GOT3 (cell line): ENCODE measurements around the gene BCL2A1.
"Not testable (repeated sequence)": the region's sequence is repeated elsewhere in the genome, so short reads cannot be mapped to it uniquely, and the experiment has no call there.

Experiments
- DNase-seq: peaks from one replicate; lab custom pipeline; 2025; ENCODE audit warnings: mixed read lengths; lab: John Stamatoyannopoulos, UW

The BCL2A1 gene

DNA sequence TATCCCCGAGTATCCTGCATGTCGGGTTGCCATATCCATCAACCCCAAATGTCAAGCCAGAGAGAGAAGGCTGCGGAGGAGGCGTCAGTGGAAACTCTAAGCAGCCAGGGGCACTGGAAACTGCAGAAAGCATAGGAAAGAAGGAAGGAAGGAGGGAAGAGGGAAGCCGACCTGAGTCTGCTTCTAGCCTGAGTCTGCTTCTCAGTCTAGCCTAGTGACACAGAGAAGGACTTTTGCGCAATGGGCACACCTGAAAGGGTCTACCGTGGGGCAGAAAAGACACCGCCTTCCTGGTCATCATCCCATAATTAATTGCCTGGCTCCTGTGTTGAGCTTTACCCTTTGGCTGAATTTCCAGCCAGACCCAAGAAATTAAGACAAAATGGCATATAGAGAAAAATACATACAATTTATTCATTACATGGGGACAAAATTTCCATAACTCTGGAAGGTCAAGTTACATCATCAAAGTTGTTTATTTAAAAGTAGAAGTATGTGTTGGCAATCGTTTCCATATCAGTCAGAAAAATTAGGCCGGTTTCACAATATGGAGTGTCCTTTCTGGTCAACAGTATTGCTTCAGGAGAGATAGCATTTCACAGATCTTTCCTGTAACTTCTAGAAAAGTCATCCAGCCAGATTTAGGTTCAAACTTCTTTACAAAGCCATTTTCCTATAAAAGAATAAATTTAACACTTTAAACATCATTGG, 10.3 kb downstream of the BCL2A1 start:
- DNase-seq, result no peak

DNA sequence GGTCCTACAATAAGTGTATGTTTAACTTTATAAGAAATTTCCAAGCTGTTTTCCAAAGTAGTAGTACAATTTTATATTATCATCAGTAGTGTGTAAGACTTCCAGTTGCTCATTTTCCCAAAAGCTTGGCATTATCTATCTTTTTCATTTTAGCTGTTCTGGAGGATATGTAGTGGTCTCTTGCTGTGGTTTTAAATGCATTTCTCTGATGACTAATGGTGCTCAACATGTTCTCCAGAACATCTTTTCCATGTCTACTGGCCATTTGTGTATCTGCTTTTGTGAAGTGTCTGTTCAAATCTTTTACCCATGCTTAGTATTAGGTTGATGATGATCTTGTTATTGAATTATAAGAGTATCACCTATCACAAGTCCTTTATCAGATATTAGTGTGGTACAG, 13.3 kb downstream of the BCL2A1 start:
- DNase-seq, result no peak

DNA sequence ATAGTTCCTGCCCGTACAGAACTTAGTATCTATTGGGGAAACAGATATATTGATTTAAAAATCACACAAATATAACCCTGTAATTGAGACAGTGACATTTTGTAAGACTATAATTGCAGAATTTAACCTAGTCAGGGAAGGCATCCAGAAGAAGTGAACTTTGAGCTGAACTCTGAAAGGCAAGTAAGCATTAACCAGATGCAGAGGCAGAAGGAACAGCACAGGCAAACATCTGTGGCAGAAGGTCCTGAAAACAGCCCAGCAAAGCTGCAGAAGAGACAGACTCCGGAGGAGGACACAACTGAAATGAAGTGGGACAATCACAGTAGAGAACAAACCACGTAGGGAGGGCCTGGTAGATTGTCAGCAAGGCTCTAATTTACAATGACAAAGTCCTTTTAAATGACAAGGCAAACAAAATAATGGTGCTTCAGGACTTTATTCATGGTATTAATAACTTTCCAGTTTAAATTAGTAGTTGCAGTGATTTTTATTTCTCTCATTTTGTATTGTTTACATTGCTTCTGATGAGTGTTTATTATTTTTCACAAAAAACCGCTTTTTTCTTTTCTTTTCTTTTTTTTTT, 14.5 kb downstream of the BCL2A1 start:
- DNase-seq, result no peak

DNA sequence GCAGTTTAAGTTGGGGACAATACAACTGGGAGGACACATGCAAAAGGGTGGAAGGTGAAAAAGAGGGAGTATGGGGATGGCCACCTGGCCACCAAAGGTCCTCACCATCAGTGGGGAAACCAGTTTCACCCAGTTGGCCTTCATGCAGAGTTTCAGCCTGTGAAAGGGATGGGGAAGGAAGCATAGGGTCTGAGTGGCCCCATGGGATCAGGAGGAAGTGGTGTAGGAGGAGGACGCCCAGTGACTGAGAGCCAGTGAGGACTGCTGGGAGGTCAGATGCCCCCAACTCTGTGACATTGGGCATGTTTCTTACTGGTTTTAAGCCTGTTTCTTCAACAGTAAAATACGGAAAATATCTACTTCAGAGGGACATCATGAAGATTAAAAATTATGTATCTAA, 16.3 kb downstream of the BCL2A1 start:
- no peak for DNase-seq

DNA sequence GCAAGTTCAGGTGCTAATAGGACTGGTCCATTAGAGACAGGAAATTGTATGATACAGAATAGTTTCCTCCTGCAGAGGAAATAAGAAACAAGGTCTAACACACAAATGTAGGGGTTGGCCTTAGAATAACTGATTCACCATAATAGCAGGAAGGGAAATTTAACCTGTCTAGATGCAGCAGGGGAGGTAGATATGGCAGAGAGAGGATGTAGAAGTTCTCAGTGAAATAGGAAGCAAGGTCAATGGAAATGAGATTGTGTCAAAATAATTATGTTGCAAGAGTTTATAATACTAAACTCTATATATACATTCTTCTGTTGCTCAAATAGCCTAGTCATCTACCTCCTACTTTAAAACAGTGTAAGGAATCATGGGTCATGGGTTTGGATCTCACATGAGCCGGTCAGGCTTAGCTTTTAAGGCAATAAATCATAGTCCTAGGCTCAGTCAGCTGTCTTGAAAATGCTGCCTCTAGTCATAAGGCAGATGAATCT, 17.0 kb downstream of the BCL2A1 start:
- DNase-seq, result no peak

DNA sequence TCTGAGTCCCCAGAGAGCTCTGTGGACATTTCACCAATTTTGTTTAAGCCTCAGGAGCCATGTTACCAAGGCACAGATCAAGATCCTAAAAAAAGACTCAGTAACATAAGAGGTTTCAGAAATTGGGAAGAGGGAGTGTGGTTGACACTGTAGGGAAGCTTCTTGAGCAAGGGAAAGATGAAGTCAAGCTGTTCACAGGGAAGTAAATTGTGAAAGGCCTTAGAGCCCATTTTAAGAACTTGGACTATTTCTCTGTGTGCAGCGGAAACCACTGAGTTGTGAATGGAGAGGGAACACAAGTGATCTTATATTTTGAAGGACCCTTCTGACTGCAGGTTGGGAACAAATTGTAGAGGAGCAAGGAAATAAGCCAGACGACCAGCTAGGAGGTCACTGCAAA, 18.7 kb downstream of the BCL2A1 start:
- DNase-seq, result no peak

DNA sequence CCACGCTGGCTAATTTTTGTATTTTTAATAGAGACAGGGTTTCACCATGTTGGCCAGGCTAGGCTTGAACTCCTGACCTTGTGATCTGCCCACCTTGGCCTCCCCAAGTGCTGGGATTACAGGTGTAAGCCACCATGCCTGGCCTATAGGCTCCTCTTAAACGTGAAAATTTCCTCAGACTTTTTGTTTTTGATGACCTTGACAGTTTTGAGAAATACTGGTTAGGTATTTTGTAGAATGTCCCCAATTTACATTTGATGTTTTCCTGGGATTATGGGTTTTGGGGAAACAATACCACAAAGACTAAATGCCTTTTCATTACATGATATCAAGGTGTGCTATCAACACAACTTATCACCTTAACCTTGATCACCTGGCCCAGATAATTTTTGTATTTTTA, 20.7 kb downstream of the BCL2A1 start:
- DNase-seq, result no peak

DNA sequence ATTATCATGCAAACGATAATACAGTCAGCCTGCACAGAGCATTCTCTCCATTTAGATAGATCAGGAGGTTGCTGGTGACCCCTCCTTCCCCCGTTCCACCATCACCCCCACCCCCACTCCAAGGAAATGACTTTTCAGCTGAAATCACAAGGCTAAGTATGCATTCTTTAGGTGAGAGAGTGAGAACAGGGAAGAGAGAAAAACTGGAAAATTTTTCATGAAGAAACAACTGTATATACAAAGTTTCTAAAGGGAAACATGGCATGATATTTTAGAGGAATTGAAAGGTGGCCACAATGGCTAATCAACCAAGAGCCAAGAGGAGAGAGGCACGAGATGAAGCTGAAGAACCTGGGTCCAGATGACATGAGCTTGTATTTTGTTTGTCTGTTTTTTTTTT, 22.2 kb downstream of the BCL2A1 start:
- no peak for DNase-seq

DNA sequence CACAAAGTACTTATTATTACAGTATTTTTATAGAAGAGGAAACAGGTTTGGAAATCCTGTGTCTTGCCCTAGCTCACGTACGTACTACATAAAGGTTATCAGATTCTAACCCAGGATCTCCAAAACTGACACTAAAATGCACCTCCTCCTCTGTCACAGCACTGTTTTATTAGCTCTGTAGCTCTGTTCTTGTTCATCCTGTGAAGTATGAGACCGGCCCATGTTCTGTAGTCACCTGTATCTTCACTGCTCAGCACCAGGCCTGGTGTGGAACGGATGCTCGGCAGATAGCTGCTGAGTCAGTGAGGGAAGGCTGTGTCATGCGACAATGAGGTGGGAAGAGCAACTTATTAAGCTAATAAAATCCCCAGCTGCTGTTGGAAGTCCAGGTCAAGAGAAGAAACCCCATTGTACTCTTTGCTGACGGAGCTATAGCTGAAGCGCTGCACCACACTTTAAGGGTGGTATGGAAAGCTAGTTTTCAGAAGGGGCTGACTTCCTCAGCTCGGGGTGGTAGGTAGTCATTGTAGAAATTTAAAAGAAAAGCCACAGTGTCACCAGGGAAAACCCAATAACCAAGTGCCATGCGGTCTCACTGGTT, 22.8 kb downstream of the BCL2A1 start:
- DNase-seq, result no peak

DNA sequence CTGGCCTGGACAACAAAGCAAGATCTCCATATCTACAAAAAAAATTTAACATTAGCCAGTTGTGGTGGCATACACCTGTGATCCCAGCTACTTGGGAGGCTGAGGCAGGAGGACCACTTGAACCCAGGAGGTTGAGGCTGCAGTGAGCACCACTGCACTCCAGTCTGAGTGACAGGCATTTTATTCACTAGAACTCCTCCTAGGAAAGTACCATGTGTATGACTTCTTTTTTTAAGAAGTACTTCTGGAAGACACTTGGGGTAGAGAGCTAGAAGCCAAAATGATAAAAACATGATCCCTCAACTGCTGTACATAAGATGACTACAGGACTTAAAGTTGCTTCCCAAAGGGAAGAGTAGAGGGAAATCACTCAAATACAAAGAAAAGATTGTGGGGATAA, 24.0 kb downstream of the BCL2A1 start:
- no peak for DNase-seq

DNA sequence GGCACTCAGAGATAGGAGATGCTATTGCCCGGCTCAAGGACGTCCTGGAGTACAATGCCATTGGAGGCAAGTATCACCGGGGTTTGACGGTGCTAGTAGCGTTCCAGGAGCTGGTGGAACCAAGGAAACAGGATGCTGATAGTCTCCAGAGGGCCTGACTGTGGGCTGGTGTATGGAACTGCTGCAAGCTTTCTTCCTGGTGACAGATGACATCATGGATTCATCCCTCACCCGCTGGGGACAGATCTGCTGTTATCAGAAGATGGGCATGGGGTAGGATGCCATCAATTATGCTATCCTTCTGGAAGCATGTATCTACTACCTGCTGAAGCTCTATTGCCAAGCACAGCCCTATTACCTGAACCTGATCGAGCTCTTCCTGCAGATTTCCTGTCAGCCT, 26.4 kb downstream of the BCL2A1 start:
- no peak for DNase-seq

DNA sequence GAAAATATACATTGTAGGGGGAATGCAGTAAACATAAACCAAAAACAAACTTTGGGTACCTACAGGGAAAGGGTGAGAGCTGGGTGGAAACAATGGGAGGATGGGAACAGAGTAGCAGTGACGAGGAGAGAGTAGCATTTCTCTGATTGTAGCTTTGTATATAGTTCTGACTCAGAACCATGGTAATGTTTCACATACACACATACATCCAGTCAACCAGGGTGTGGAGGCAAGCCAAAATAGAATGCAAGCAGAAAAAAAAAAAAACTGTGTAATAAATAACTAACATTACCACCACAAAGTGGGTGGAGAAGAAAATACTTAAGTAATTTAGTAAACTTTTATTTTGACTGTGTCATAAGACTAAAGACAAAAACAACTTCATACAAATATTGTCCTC, 27.2 kb downstream of the BCL2A1 start:
- no peak for DNase-seq

DNA sequence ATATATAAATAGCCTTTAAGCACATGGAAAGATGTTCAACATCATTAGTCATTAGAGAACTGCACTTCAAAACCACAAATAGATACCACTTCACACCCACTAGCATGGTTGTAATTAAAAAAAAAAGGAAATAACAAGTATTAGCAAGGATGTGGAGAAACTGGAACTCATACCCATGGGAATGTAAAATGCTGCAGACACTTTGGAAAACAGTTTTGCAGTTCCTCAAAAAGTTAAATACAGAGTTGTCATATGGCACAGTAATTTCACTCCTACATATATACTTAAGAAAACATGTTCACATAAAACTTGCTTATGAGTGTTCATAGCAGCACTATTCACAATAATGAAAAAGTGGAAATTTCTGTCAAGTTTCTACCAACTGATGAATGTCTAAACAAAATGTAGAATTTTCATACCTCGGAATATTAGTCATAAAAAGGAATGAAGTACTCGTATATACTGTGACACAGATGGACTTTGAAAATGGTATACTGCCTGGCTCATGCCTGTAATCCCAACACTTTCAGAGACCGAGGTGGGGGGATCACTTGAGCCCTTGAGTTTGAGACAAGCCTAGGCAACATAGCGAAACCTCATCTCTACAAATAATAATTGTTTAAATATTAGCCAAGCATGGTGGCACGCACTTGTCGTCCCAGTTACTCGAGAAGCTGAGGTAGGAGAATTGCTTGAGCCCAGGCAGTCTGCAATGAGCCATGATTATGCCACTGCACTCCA, 28.1 kb downstream of the BCL2A1 start:
- no peak for DNase-seq

DNA sequence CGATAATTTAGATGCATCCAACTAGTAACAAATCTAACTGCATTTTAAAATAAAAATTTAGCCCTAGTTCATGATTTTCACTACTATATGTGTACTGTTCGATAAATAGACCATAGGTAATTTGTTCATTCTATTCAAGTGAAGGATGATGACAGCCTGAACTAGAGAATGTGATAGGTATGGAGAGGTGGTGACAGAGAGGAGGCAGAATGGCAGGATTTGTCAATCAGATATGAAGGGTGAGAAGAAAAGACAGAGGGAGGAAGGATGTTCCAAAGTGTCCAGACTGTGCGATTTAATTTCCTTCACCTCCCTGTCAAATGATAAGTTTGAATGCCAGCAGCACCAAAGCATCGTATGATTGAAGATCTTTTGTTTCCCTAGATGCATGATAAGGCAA, 31.6 kb downstream of the BCL2A1 start:
- no peak for DNase-seq

DNA sequence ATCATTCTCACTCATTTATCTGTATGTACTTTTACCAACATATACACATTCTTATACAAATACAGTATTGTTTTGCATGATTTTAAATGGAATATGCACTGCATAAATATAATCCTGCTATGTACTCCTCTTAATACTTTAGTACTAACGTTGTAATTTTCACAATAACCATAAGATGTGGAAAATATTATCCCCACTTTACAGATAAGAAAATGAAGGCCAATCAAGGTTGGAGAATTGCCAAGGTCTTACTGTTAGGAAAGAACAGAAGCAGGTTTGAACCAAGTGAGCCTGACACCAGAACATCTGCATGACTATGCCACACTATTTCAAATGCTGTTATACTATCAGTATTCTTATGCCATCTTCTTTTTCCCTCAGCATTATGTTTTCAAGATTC, 32.9 kb downstream of the BCL2A1 start:
- DNase-seq, result no peak

DNA sequence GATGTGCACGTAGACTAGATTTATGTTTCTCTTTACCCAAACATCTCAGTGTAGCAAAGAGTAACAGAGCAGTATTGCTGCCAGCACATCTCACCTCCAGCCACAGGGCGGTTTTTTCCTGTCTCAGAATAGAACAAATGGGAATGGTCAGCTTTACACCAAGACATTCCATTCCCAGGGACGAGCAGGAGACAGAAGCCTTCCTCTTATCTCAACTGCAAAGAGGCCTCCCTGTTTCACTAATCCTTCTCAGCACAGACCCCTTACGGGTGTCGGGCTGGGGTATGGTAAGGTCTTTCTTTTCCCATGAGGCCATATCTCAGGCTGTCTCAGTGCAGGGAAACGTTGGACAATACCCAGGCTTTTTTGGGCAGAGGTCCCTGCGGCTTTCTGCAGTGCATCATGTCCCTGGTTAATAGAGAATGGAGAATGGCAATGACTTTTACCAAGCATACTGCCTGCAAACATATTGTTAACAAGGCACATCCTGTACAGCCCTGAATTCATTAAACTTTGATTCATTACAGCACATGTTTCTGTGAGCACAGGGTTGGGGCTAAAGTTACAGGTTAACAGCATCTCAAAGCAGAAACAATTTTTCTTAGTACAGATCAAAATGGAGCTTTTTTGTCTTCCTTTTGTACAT, 35.3 kb downstream of the BCL2A1 start:
- not testable (repeated sequence) for DNase-seq

DNA sequence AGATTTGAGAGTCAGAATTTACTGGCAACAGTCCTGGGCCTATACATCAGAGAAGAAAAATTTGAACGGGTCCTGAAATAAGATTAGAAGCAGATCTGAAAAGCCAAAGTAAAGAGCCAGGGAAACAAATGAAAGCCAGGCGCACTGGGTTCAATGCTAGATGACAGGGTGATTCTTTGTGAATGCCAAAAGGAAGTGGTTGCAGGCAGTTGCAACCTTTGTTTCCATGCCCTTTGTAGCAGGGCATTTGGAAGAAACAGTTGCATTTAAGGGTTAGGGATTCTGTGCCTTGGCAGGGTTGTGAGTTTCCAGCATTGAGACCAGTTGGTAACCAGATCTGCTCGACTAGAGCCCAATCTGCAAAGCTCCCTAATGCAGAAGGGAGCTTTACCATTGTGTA, 37.8 kb downstream of the BCL2A1 start:
- DNase-seq, result no peak

DNA sequence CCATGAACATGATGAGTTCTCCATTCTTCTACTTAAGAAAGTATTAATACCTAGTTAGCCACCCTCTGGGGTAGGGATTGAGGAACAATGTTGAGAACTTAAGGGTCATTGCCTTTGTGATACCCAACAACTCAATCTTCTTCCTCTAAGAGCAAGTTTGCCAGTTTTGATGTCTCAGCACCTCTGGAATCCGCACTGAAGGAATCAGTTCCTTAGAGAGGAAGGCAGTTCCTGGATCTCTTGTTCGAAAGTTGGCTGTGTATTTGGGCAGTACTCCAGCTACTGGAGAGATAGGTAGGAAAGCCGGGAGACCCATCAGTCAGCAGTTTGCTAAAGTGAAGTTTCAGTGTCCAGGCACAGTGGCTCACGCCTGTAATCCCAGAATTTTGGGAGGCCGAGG, 38.5 kb downstream of the BCL2A1 start:
- DNase-seq, result no peak

DNA sequence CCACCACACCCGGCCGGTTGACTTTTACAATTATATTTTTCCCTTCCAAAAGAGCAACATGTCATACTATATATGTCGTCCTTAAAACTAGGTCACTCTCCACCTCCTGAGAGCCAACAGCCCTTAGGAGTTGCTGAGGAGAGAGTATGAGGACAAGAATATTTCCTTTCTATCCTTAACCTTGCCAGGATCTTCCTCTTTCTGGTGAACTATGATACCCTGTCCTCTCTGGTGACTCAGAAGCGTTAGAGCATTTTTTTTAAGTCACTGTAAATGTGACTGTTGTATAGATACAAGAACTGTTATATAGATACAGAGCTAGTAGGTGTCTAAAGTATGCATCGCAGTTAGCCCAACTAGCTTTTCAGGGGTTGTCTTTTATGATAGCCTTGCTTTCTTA, 40.5 kb downstream of the BCL2A1 start:
- no peak for DNase-seq

DNA sequence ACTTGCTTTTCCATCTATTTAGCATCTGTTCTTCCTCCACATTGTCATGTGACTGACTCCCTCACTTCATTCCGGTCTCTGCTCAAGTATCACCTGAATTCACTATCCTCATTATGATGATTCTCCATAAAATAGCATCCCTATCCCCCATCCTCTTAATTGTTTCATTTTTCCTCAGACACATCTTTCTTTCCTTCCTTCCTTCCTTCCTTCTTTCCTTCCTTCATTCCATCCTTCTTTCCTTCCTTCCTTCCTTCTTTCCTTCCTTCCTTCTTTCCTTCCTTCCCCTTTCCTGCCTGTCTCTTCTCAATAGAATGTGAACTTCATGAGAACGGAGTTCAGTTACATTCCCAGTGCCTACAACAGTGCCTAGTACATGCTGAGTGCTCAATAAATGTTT, 41.6 kb downstream of the BCL2A1 start:
- DNase-seq, result no peak

DNA sequence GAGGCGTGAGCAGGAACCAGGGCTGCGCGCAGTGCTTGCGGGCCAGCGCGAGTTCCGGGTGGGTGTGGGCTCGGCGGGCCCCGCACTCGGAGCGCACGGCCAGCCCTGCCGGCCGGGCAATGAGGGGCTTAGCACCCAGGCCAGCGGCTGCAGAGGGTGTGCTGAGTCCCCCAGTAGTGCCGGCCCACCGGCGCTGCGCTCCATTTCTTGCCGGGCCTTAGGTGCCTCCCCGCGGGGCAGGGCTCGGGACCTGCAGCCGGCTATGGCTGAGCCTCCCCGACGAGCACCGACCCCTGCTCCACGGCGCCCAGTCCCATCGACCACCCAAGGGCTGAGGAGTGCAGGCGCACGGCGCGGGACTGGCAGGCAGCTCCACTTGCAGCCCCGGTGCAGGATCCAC, 44.9 kb downstream of the BCL2A1 start:
- not testable (repeated sequence) for DNase-seq

DNA sequence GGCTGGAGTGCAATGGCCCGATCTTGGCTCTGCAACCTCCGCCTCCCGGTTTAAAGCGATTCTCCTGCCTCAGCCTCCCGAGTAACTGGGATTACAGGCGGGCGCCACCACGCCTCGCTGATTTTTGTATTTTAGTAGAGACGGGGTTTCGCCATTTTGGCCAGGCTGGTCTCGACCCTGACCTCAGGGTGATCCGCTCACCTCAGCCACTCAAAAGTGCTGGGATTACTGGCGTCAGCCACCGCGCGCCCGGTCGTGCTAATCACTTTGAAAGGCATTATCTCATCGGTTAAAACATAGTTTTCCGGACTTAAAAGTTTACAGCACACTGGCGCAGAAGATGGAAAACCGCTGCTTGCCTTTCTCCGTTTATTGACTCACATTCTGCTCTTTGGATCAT, 46.6 kb downstream of the BCL2A1 start:
- no peak for DNase-seq
